Left colon (tissue), 2 donors: ENCODE results near the gene COL5A1. TPM values are rescaled to one million over a fixed set of nuclear protein-coding genes. Genes with fewer than 3 reads are reported as not detected.

ENCODE experiments used
- ATAC-seq: fragments of 200-7000 bp; cut with Tn5 transposase; one replicate; pipeline ENCODE4 v1.9.1; 2020; ENCODE audit warnings: mild to moderate bottlenecking, moderate library complexity
- DNase-seq, 2 donors: peaks; one replicate each; pipeline ENCODE4 v3.0.0-alpha.2; 2020
- intact Hi-C, 2 donors: fragments of 100-400 bp; cut with DNase I in 1 of 2; cut with micrococcal nuclease in 1 of 2; formaldehyde crosslinking; loops; one replicate each; pipeline versions ENCODE4 v1.11.2 to v1.14.0; 2022; cut with DNase I, micrococcal nuclease
- long read RNA-seq: library from polyadenylated mRNA; unstranded; transcript quantifications from one replicate; pipeline ENCODE4 v2.0.0, GENCODE V29; 2021
- total RNA-seq, 2 donors: library from RNA; stranded (reverse); fragmentation: NEBNext Ultra II Directional; extraction: Animal tissue kit (Norgen Biotek cat#: 25700); gene quantifications; one replicate each; pipeline ENCODE4 v1.2.1, GENCODE V29; 2021
- donor health status: DM: no; HTN: no; CAD: no.
- donor health status: DM: yes; HTN: yes; CAD: no.

COL5A1 gene
- total RNA-seq: 10 to 100 TPM in 1 of 2 donors, 1 to 10 TPM in 1; 5.3 to 17.8 TPM
- long read RNA-seq, partial matches to known transcripts: 7 of 7 reads
- long read RNA-seq, other reads (novel, unspliced or antisense): 0 of 7 reads

GRCh38 chr9:134641173-134641989, at the start of gene COL5A1:
TSS of gene COL5A1 (plus strand) at chr9:134641803. CDS start at chr9:134642188, 385 bp downstream.
- intact Hi-C loops: no loop called here
- DNase-seq: peak; percentile 63 to 78
- peak; percentile 81 for ATAC-seq

DNA sequence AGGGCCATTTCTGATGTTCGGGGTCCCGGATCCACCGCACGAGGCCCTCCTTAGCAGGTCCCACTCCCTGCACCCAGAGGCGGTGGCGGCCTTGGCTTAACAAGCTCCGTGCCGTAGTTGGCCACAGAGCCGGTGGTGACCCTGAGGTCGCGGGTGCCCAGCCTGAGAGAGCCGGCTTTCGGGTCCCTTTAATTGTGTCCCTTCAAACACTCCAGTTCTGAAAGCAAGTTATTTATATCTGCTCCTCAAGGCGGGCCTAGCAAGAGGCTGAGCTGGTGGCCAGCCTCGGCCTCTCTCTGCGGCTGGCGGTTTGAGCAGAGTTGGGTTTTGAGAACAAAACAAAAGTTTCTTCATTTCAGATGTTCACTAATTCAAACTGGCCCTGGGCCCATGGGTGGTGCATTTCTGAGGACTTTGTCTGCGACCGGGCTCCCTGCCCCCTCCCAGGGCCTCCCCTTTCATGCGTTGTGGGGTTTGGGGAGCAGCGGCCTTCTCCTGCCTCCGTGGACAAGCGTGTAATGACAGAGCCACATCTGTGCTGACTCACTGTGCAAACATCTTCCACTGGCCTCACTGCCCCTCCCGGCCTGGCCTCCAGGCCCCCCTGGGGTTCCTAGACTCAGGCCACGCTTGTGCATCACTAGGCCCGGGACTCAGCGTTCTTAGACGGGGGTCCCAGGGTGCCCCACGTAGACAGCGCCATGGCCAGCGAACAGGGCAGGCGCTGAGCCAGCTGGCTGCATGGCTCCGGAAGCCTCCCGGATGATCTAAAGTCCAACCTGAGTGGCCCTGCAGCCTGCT, 49.4 kb upstream of the COL5A1 start:
- DNase-seq: no peak
- intact Hi-C loops: no loop called here
- no peak for ATAC-seq

DNA sequence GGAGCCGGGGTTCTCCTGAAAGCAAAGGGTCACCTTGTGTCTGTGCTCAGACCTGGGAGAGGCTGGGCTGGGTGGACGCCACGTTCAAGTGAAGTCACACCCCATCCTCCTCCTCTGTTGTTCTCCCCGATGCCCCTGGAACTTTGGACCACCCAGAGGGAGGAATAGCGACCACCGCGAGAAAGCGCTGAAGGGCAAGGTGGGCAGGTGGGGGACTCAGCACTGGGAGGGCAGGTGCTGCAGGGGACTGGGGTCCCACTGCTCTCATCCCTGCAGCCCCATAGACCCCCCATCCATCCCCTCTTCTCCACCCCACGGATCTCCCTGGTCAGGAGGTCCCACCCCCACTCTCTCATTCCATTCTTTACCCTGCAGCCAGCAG, 48.8 kb upstream of the COL5A1 start:
- intact Hi-C loops: no loop called here
- ATAC-seq (no peak), DNase-seq (no peak)

- intact Hi-C loops: no loop called here
- DNase-seq: no peak
- no peak for ATAC-seq
Observed at GRCh38 chr9:134593286-134594077, 48.1 kb upstream of the COL5A1 start.

DNA sequence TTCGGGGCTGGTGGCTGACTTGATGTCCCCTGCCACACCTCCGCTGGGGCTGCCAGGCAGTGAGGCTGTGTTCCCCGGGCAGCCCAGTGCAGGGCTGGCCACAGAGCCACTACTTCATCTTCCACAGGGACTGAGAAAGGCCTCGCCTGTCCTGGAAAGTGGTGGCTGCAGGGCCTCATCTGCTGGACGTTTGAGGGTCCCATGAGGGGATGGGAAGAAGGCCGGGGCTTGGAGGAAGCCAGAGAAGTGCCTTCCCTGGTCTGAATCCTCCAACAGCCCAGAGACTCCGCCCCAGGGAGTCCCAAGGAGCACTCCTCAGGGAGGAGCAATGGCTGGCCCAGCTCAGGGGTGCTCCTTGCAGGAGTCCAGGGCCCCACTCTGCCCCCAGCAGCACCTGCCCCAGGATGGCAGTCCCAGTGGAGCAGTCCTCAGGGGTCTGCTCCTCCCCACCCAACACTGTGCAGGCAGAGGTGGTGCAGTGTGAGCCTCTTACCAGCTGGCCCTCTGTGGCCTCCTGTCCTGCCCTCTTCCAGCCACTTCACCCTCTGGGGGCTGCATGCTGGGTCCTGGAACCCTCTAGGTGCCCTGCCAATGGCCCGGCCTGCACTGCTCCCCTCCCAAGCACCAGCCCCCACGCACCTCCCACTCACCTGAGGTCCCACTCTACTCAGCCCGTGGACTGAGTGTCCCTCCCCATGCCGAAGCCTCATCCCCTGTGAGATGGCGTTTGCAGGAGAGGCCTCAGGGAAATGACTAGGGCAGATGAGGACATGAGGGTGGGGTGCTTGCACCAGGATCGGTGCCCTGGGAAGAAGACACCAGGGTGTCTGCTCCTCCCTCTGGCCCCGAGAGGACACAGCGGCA, 47.3 kb upstream of the COL5A1 start:
- no peak for ATAC-seq
- no peak for DNase-seq
- intact Hi-C loops: no loop called here

GRCh38 chr9:134595014-134595413, 46.6 kb upstream of the COL5A1 start:
- DNase-seq (no peak), ATAC-seq (no peak)
- intact Hi-C loops: no loop called here

DNA sequence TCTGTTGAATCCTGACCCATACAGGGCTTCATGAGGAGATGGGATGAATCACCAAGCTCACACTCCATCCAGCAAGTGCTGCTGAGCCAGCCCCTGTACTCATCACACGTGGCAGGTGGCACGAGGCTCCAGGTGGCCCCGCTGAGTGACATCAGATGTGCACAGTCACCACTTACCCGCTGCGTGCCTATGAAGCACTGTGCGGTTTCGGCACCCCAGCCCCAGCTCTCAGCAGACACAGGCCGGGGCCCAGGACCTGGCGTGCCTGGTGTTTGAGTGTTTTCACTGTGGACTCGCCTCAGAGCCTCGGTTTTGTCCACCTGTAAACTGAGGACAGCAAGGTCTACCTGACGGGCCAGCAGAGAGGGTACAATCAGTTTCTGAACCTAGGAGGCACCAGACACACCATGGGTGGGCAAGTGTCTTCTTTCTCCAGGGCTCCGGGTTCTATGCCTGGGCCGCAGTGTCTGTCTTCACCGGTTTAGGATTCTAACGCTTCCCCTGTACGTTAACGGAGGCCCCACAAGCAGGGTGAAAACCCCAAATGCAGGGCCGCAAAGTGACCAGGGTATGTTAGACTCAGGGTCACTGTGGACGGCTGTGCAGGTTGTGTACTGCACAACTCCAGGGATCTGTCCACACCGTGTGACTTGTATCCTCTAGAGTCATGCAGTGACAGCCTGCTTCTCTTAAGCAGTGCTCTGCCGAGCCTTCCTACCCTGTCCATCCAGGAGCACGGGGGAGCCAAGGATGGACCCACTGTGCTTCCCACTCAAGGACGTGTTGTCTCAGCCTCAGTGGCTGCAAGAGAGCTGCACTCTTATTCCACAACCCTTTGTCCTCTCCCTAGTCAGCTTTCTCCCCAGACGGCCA, 44.3 kb upstream of the COL5A1 start:
- intact Hi-C loops: no loop called here
- ATAC-seq: no peak
- DNase-seq: no peak

GRCh38 chr9:134597957-134598883, 43.4 kb upstream of the COL5A1 start:
- intact Hi-C loops: no loop called here
- no peak for ATAC-seq
- DNase-seq: no peak

DNA sequence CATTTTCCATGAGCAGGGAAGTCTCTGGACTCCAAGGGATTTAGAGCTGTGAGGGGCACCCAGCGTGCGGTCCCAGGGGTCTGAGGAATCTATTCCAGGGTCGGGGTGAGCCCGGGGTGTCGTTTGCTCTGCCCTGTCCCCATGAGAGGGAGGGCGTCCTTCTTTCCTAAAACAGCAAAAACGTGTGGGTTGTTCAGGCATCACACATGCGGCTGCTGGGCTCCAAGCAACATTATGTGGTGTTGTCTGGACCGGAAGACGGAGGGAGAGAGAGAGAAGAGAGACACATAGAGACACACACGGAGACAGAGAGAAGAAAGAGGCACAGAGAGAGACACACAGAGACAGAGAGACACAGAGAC, 42.7 kb upstream of the COL5A1 start:
- DNase-seq: no peak
- intact Hi-C loops: no loop called here
- ATAC-seq: no peak

GRCh38 chr9:134600371-134600770, 41.2 kb upstream of the COL5A1 start:
- intact Hi-C loops: no loop called here
- DNase-seq (no peak), ATAC-seq (no peak)

DNA sequence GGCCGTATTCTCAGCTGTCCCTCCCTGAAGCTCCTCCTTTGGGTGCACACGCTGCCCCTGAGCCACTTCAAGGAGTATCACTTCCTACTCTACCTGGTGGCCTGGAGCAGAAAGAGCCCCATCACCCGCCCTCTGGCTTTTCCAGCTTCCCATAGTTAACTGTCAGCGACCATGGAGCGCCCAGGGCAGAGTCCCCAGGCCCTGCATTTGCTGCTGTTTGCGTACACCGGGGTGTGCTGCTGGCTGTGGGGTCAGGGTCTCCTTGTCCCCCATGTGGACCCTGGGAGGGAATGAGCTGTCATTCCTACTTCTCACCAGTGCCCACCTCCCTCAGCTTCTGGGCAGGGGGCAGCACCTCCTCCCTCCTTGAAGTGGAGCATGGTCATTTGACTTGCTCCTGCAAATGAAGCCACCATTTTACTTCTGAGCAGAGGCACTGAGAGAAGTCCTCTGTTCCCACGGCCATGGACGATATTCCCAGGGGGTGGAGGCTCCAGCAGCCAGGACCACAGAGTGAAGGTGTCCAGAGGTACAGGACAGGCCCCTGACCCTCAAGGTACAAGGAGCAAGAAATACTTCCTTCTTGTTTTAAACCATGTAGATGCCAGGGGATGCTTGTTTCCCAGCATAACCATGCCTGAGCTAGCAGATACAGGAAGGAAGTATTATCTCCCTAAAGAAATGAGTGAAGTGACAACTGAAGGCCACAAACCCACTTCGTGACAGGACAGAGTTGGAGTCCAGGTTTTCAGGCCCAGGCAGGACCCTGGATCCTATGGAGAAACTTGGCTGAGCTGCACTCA, 40.6 kb upstream of the COL5A1 start:
- DNase-seq (no peak), ATAC-seq (no peak)
- intact Hi-C loops: no loop called here

DNA sequence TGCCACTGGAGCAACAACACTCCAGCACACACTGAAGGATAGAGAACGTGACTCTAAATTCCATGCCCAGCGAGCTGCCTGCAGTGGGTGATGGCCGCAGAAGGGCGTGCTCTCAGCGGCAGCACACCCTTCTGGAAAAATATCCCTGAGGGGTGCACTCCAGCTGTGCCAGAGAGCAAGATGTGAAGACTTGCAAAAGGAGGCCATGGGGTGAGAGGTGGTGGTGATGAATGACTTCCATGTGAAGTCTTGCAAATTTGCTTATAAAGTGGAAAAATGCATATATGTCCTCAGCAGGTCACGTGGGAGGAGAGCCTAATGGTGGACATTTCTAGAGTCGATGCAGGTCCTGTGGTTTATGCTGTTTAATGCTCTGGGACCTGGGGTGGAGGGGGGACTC, 39.8 kb upstream of the COL5A1 start:
- DNase-seq (no peak), ATAC-seq (no peak)
- intact Hi-C loops: no loop called here

- intact Hi-C loops: no loop called here
- DNase-seq (no peak), ATAC-seq (no peak)
Observed at GRCh38 chr9:134602547-134603362, 38.8 kb upstream of the COL5A1 start.

- ATAC-seq (no peak), DNase-seq (no peak)
- intact Hi-C loops: no loop called here
Observed at GRCh38 chr9:134604834-134605233, 36.8 kb upstream of the COL5A1 start.

GRCh38 chr9:134605351-134605965, 36.1 kb upstream of the COL5A1 start:
- no peak for DNase-seq

More at GRCh38 chr9:134605351-134605965, 36.1 kb upstream of the COL5A1 start:
- ATAC-seq: no peak
- intact Hi-C loops: no loop called here
